Measurements from ENCODE around the gene DCUN1D3.
"Not testable (repeated sequence)": the region's sequence is repeated elsewhere in the genome, so short reads cannot be mapped to it uniquely, and the experiment has no call there.

DCUN1D3 gene

GRCh38 chr16:20818929-20819585 lies 81.1 kb downstream of the DCUN1D3 start:
- DNase-seq, result no peak

- no peak for DNase-seq
These were observed 85.4 kb downstream of the DCUN1D3 start for GRCh38 chr16:20814784-20815183.

- no peak for DNase-seq
These were observed 87.6 kb downstream of the DCUN1D3 start for GRCh38 chr16:20812510-20812909.

GRCh38 chr16:20811889-20812439 lies 88.2 kb downstream of the DCUN1D3 start:
- no peak for DNase-seq

GRCh38 chr16:20807862-20808261 lies 92.3 kb downstream of the DCUN1D3 start:
- DNase-seq, result no peak

- peak; percentile 94 for DNase-seq
These were observed 93.7 kb downstream of the DCUN1D3 start, which contains the start of the genes ERI2 and REXO5 for GRCh38 chr16:20806168-20807050. TSS of gene ERI2 (minus strand) at chr16:20806472. CDS start at chr16:20806430, 42 bp downstream. TSS of gene REXO5 (plus strand) at chr16:20806527. CDS start at chr16:20806954, 427 bp downstream.

- not testable (repeated sequence) for DNase-seq
These were observed 94.4 kb downstream of the DCUN1D3 start for GRCh38 chr16:20805684-20806167.
